ENCODE results near the gene OR2F1. TPM values are rescaled to one million over a fixed set of nuclear protein-coding genes. Genes with fewer than 3 reads are reported as not detected.
A peak's percentile ranks its signal among the peaks of the same experiment; 100 is the strongest.

OR2F1 gene
- total RNA-seq, 2 donors from 2014 or later: not detected

DNA sequence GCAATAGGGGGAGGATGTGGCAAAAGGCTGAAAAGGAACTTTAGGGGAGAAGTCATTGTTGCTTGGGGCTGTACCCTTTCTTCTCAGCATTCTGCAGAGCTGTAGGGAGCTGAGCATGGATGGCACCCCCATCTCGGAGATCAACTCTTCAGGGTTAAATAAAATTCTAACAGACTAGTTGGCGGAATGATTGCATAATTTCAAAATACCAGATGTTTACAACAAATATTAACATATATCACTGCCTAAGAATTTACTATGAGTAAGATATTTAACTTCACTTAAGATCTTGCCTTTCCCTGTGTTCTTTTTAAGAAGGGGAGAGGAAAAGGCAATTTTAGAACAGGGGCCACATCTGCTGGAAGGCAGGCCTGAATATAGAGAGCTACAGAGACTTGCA lies 509 bp upstream of the OR2F1 start:
- DNase-seq (ENCODE audit: low spot score): no peak
- no peak overlapping the region for H3K4me3 ChIP-seq
- peak overlapping the region; percentile 9 to 22 for H3K27ac ChIP-seq
- no peaks in the 10 kb centered on the region for H3K27me3 ChIP-seq (replicated peaks; ENCODE audit: insufficient read depth)
- TF ChIP-seq, protein P1, sequence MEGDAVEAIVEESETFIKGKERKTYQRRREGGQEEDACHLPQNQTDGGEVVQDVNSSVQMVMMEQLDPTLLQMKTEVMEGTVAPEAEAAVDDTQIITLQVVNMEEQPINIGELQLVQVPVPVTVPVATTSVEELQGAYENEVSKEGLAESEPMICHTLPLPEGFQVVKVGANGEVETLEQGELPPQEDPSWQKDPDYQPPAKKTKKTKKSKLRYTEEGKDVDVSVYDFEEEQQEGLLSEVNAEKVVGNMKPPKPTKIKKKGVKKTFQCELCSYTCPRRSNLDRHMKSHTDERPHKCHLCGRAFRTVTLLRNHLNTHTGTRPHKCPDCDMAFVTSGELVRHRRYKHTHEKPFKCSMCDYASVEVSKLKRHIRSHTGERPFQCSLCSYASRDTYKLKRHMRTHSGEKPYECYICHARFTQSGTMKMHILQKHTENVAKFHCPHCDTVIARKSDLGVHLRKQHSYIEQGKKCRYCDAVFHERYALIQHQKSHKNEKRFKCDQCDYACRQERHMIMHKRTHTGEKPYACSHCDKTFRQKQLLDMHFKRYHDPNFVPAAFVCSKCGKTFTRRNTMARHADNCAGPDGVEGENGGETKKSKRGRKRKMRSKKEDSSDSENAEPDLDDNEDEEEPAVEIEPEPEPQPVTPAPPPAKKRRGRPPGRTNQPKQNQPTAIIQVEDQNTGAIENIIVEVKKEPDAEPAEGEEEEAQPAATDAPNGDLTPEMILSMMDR (IDR thresholded peaks at IDR 0.05): no peak
- peaks cover 6 to 14% of the 10 kb centered on the region in 2 donors for H3K4me1 ChIP-seq (ENCODE audit: control insufficient read depth in 1 of 2, low read depth in 2 of 2)
- no peak for ATAC-seq (ENCODE audit: insufficient number of reproducible peaks, low FRiP score, low read depth)
- H3K9me3 ChIP-seq: no peaks in the 10 kb centered on the region
- no peaks in the 10 kb centered on the region for H3K36me3 ChIP-seq

DNA sequence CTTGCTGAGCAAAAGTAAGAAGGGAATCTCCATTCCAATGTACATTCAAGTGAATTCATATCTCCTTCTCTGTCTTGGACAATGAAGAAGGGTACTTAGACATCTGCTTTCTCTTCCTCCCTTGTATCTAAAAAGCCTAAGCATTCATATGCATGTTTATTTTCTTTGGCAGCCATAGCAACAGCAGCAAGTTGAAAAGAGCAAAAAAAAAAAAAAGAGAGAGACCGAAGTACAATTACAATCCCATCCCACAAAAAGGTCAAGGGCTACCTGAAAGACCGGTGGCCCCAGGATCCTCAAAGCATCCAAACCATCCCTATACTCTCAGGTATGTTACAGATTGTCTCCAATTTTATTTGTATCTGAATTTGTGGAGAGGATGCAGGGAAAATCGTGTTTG lies 4.1 kb downstream of the OR2F1 start:
- Histone ChIP-seq H3K27me3 (replicated peaks; ENCODE audit: insufficient read depth) (no peaks in the 10 kb centered on the region), H3K9me3 (no peaks in the 10 kb centered on the region), H3K4me3 (no peak overlapping the region), H3K36me3 (no peaks in the 10 kb centered on the region), H3K4me1 (ENCODE audit: control insufficient read depth in 1 of 2, low read depth in 2 of 2) (peaks cover under 1 to 5% of the 10 kb centered on the region in 2 donors), H3K27ac (no peak overlapping the region)
- DNase-seq (ENCODE audit: low spot score) (no peak), ATAC-seq (ENCODE audit: insufficient number of reproducible peaks, low FRiP score, low read depth) (no peak)
- TF ChIP-seq, protein P1 (IDR thresholded peaks at IDR 0.05): no peak

DNA sequence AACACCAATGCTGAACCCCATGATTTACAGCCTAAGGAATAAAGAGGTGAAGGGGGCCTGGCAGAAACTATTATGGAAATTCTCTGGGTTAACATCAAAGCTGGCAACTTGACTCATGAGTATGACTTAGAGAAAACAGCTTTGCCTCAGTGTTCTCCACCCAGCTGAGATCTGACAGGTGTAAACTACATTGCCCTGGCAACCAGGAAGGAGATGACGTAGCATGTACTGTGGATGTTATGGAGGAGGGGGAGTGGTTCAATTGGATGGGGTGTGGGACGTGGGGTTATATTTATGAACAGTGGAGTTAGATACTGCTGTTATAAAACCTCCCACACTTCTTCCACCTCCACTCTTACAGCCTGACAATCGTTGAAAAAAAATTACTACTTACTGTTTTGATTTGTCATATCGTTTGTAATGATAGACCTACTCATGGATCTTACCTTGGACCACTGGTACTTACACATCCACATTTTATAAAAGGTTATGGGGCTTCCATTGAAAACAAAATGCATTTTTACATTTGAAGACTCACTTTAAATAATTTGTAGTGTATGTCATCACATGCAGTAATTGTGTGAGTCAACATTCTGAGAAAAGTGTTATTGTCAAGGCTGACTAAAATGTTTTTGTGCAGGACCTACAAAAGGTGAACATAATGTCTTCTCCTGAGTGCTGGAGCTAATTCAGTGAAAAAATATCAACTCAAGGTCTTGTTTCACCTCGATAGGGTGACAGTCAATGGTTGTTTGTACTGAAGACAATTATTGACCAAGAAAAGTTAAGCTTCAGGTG lies 6.4 kb downstream of the OR2F1 start:
- TF ChIP-seq, protein P1 (IDR thresholded peaks at IDR 0.05): no peak
- no peak for ATAC-seq (ENCODE audit: insufficient number of reproducible peaks, low FRiP score, low read depth)

DNA sequence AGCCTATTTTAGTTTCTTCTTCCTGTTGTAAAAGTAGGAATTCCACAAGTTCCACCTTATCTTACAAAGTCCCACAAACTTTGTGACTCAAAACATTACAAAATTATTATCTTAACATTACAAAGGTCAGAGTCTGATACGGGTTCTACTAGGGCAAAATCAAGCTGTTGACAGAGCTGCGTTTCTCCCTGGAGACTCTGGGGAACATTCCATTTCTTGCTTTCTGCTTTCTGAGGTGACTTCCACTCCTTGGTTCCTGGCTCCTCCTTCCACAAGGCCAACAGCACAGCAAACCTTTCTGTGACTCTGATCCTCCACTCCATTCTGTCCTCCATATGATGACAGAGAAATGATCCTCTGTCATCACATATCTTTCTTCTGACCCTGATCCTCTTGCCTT lies 10.6 kb downstream of the OR2F1 start:
- ATAC-seq (ENCODE audit: insufficient number of reproducible peaks, low FRiP score, low read depth) (no peak), DNase-seq (ENCODE audit: low spot score) (no peak)
- H3K27ac ChIP-seq: no peak overlapping the region
- H3K4me1 ChIP-seq (ENCODE audit: control insufficient read depth in 1 of 2, low read depth in 2 of 2): no peaks in the 10 kb centered on the region
- TF ChIP-seq, protein P1 (IDR thresholded peaks at IDR 0.05): no peak
- no peaks in the 10 kb centered on the region for H3K36me3 ChIP-seq
- H3K27me3 ChIP-seq (replicated peaks; ENCODE audit: insufficient read depth): no peaks in the 10 kb centered on the region
- no peak overlapping the region for H3K4me3 ChIP-seq
- H3K9me3 ChIP-seq: no peaks in the 10 kb centered on the region

More for the DNA sequence above, 6.4 kb downstream of the OR2F1 start:
- H3K27ac ChIP-seq: no peak overlapping the region
- no peak overlapping the region for H3K4me3 ChIP-seq
- no peaks in the 10 kb centered on the region for H3K9me3 ChIP-seq
- no peaks in the 10 kb centered on the region for H3K27me3 ChIP-seq (replicated peaks; ENCODE audit: insufficient read depth)
- DNase-seq (ENCODE audit: low spot score): no peak
- no peaks in the 10 kb centered on the region for H3K36me3 ChIP-seq
- no peaks in the 10 kb centered on the region for H3K4me1 ChIP-seq (ENCODE audit: control insufficient read depth in 1 of 2, low read depth in 2 of 2)

DNA sequence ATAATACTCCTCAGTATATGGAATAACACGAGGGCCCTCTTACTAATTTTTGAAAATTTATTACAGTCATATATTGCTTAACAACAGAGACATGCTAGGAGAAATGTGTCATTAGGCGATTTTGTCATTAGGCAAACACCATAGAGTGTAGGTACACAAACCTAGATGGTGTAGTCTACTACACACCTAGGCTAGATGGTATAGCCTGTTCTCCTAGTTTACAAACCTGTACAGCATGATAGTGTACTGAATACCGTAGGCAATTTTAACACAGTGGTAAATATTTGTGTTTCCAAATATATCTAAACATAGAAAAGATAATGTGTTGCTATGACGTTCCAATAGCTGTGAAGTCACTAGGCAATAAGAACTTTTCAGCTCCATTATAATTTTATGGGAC lies 12.8 kb downstream of the OR2F1 start:
- no peak overlapping the region for H3K27ac ChIP-seq
- H3K36me3 ChIP-seq: no peaks in the 10 kb centered on the region
- TF ChIP-seq, protein P1 (IDR thresholded peaks at IDR 0.05): no peak
- H3K27me3 ChIP-seq (replicated peaks; ENCODE audit: insufficient read depth): no peaks in the 10 kb centered on the region
- ATAC-seq (ENCODE audit: insufficient number of reproducible peaks, low FRiP score, low read depth) (no peak), DNase-seq (ENCODE audit: low spot score) (no peak)
- no peak overlapping the region for H3K4me3 ChIP-seq
- H3K4me1 ChIP-seq (ENCODE audit: control insufficient read depth in 1 of 2, low read depth in 2 of 2): no peaks in the 10 kb centered on the region
- H3K9me3 ChIP-seq: no peaks in the 10 kb centered on the region

Measured in thoracic aorta (tissue), 2 donors.